CD4-positive, CD25-positive, alpha-beta regulatory T cell (primary cell): ENCODE data around the gene ADAMTS9. TPM values are rescaled to one million over a fixed set of nuclear protein-coding genes. Genes with fewer than 3 reads are reported as not detected.

Source experiments
- ATAC-seq, 2 donors: fragments of 150-1000 bp; cut with Tn5 transposase; one replicate each; pipeline ENCODE4 v1.10.0; 2021; ENCODE audit warnings: low read depth in 2 of 2, moderate number of reproducible peaks in 2 of 2, moderate library complexity in 1 of 2
- DNase-seq, 3 donors: peaks; one replicate each; pipeline versions ENCODE4 v3.0.0 to v3.0.0-alpha.2; 2012 to 2022; ENCODE audit warnings: mixed read lengths in 1 of 3
- H3K27ac ChIP-seq: one replicate; pipeline ENCODE4 v1.7.0; 2013; ENCODE audit warnings: mild to moderate bottlenecking, low read length; ENCODE audit not compliant: insufficient read depth, poor library complexity, severe bottlenecking
- H3K27me3 ChIP-seq: one replicate; pipeline ENCODE4 v1.7.0; 2013; ENCODE audit warnings: low read length; ENCODE audit not compliant: control insufficient read depth, insufficient read depth
- H3K36me3 ChIP-seq: one replicate; pipeline ENCODE4 v1.7.0; 2013; ENCODE audit warnings: mild to moderate bottlenecking, low read length, moderate library complexity; ENCODE audit not compliant: control insufficient read depth, insufficient read depth
- H3K4me1 ChIP-seq: 2 replicates; pipeline ENCODE4 v1.7.0; 2013; ENCODE audit warnings: mild to moderate bottlenecking, low read length; ENCODE audit not compliant: insufficient read depth, control insufficient read depth, poor library complexity, severe bottlenecking
- H3K4me3 ChIP-seq: one replicate; pipeline ENCODE4 v1.7.0; 2013; ENCODE audit warnings: low read depth, mild to moderate bottlenecking, low read length, moderate library complexity
- H3K9me3 ChIP-seq, 2 experiments: 1 replicate in 1 of 2; 2 replicates in 1 of 2; pipeline ENCODE4 v1.7.0; 2013; ENCODE audit warnings: low read length in 2 of 2, mild to moderate bottlenecking in 1 of 2, moderate library complexity in 1 of 2; ENCODE audit not compliant: control insufficient read depth in 2 of 2
- H3K27ac Mint-ChIP-seq, 3 donors: one replicate each; pipeline ENCODE4 v1.8.0; 2020 to 2022; ENCODE audit warnings: mild to moderate bottlenecking in 3 of 3, mixed read lengths in 3 of 3, moderate library complexity in 2 of 3
- H3K27me3 Mint-ChIP-seq: one replicate; pipeline ENCODE4 v1.8.0; 2022; ENCODE audit warnings: mild to moderate bottlenecking, mixed read lengths
- H3K36me3 Mint-ChIP-seq: one replicate; pipeline ENCODE4 v1.8.0; 2020; ENCODE audit warnings: mixed read lengths
- H3K4me1 Mint-ChIP-seq, 4 donors: one replicate each; pipeline ENCODE4 v1.8.0; 2020 to 2022; ENCODE audit warnings: mixed read lengths in 4 of 4, mild to moderate bottlenecking in 1 of 4
- H3K4me3 Mint-ChIP-seq, 4 donors: one replicate each; pipeline ENCODE4 v1.8.0; 2020 to 2022; ENCODE audit warnings: mild to moderate bottlenecking in 4 of 4, mixed read lengths in 4 of 4, moderate library complexity in 3 of 4
- H3K9me3 Mint-ChIP-seq, 7 donors: one replicate each; pipeline ENCODE4 v1.8.0; 2020 to 2022; ENCODE audit warnings: mixed read lengths in 7 of 7, mild to moderate bottlenecking in 3 of 7, moderate library complexity in 2 of 7
- polyA plus RNA-seq, 4 donors: library from polyadenylated mRNA; unstranded; fragments of 300-500 nt; fragmentation: Illumina TruSeq; gene quantifications; one replicate each; pipeline ENCODE4 v1.2.3, GENCODE V29; 2021
- total RNA-seq: library from RNA; stranded (reverse); gene quantifications from one replicate; pipeline ENCODE4 v1.2.3, GENCODE V29; 2022

ADAMTS9 gene
- total and polyA plus RNA-seq, 5 donors from 2014 or later = 0.12 TPM; not detected in 4

- H3K27ac Mint-ChIP-seq = no peak overlapping the region
- no peak overlapping the region for H3K4me3 ChIP-seq
- no peaks in the 10 kb centered on the region for H3K27me3 ChIP-seq
- H3K4me1 Mint-ChIP-seq = no peaks in the 10 kb centered on the region
- H3K27me3 Mint-ChIP-seq = no peaks in the 10 kb centered on the region
- no peak overlapping the region for H3K4me3 Mint-ChIP-seq
- no peaks in the 10 kb centered on the region for H3K36me3 ChIP-seq
- H3K4me1 ChIP-seq = no peaks in the 10 kb centered on the region
- DNase-seq (no peak), ATAC-seq (no peak)
- no peaks in the 10 kb centered on the region for H3K9me3 ChIP-seq
- H3K36me3 Mint-ChIP-seq = no peaks in the 10 kb centered on the region
- H3K27ac ChIP-seq = no peak overlapping the region
- H3K9me3 Mint-ChIP-seq = peaks cover 0 to 3% (median 0%) of the 10 kb centered on the region in 7 donors
These were observed 217.4 kb downstream of the ADAMTS9 start for GRCh38 chr3:64470436-64470835.

- ATAC-seq (no peak), DNase-seq (no peak)
- no peak overlapping the region for H3K4me3 Mint-ChIP-seq
- H3K9me3 ChIP-seq = no peaks in the 10 kb centered on the region
- no peak overlapping the region for H3K4me3 ChIP-seq
- H3K36me3 Mint-ChIP-seq = no peaks in the 10 kb centered on the region
- H3K27ac ChIP-seq = no peak overlapping the region
- peaks cover 0 to under 1% (median 0%) of the 10 kb centered on the region in 4 donors for H3K4me1 Mint-ChIP-seq
- H3K36me3 ChIP-seq = no peaks in the 10 kb centered on the region
- H3K4me1 ChIP-seq = no peaks in the 10 kb centered on the region
- H3K27me3 ChIP-seq = no peaks in the 10 kb centered on the region
- H3K27ac Mint-ChIP-seq = no peak overlapping the region
- no peaks in the 10 kb centered on the region for H3K27me3 Mint-ChIP-seq
- peaks cover 0 to 1% (median 0%) of the 10 kb centered on the region in 7 donors for H3K9me3 Mint-ChIP-seq
These were observed 220.4 kb downstream of the ADAMTS9 start for GRCh38 chr3:64467255-64467944.
